HG02943 (cell line): ENCODE results near the gene TM2D1.
A peak's percentile ranks its signal among the peaks of the same experiment; 100 is the strongest.
"Not testable (repeated sequence)": the region's sequence is repeated elsewhere in the genome, so short reads cannot be mapped to it uniquely, and the experiment has no call there.

Experiments used
- ATAC-seq: cut with Tn5 transposase; IDR thresholded peaks from one replicate; pipeline ENCODE4 v1.9.1; 2021; ENCODE audit warnings: mild to moderate bottlenecking, low read depth, moderate library complexity; ENCODE audit not compliant: unreplicated experiment

Gene TM2D1

DNA sequence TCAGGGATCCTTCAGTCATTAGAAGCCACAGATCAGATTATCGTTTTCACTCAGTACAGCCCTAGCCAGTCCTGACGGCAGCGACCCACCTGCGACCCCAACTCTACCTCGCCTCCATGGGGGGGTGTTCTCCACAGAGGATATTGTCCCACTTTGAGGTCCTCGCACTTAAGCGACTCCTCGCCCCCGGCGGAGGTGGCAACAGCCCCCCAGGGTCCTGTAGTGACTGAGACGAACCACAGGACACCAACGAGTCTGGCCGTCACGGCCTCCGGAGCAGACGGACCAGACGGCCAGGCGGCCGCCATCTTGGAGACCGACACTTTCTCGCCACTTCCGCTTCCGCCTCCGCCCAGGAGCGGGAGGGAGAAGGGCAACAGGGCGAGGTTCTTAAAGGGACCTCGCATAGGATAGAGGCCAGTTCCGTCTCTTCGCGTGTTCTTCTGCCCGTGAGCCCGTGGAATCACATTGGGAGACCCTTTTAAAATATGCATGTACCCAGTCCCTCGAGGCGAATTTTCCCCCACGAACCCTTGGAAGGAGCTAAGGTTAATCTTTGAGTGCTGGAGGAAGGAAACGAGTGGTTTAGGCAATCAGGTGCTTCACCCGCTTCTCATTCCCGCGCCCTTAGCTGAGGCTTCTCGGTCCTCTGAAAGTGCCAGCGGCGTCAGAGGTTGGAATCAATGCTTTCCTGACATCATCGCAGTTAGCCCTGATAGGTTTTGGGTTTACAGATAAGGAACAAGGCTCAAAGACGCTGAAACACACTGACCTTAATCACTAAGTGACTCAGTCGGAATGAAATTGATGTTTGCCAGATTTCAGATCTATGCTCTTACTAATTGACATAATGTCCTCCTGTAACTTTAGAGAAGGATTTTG is at the start of gene TM2D1:
TM2D1 (minus strand) TSS at position 329 of the 882 bp plus-strand sequence; CDS start at position 308, 21 bp downstream.
- ATAC-seq, result peak; percentile 98

DNA sequence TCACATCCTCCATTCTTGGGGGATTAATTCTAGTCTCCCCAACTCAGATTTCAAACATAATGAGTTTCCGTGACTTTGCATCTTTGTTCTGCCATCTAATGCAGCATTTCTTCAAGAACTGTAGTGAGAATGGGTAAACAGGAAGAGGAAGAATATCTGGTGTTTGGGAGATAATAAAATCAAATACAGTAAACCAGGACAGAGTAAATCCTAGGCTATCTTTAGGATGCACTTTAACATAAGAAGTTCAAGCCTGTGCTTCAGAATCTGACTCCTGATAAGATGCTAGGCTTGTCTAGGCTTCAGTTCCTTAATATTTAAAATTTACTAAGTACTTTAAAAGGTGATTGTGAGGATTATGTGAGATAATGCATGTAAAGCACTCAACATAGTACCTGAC is 45.2 kb upstream of the TM2D1 start:
- no peak for ATAC-seq

GRCh38 chr1:61757950-61758349 is 33.0 kb upstream of the TM2D1 start:
- ATAC-seq, result no peak

GRCh38 chr1:61756773-61757172 is 31.8 kb upstream of the TM2D1 start:
- no peak for ATAC-seq

DNA sequence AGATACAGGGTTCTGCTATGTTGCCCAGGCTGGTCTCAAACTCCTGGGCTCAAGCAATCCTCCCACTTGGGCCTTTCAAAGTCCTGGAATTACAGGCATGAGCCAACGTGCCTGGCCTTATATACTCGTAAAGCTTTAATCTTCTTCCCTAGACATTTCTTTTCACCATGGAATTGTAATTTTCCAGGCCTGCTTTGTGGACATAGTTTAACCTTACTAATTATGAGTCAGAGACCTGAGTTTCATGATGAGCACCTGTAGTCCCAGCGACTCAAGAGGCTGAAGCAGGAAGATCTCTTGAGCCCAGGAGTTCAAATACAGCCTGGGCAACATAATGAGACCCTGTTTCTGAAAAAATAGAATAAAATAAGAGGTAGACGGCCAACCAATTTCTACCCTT is 29.6 kb upstream of the TM2D1 start:
- no peak for ATAC-seq

- ATAC-seq, result no peak
Measured at GRCh38 chr1:61753998-61754508, 29.1 kb upstream of the TM2D1 start.

DNA sequence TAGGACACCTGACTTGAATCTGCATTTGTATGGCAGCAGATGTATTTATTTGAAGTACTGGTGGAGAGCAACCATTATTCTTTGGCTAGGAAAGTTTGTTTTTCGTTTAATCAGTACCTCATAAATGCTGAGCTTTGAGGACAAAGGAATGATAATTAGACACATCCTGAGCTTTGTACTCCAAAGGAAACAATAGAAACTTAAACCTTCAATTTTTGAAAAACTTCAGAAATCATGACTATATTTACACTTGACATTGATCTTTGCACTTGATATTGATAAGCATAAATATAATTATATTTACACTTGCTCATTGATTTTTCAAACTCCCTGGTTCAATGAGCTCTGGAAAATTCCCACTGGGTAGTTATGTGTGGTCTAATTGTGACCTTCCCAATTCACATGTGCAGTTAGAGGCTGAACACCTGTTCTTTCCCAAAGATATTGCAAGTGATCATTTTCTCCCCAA is 28.0 kb upstream of the TM2D1 start:
- ATAC-seq, result no peak

DNA sequence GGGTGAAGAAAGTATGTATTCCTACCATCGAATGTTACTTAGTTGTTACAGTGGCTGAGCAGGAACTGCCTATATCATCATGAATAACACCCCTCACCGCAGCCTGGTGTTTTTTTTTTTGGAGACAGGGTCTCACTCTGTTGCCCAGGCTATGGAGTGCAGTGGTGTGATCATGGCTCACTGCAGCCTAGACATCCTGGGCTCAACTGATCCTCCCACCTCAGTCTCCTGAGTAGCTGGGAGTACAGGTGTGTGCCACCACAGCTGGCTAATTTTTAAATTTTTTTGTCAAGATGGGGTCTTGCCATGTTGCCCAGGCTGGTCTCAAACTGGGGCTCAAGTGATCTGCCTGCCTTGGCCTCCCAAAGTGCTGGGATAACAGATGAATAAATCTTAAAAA is 24.6 kb upstream of the TM2D1 start:
- ATAC-seq, result no peak

- no peak for ATAC-seq
Measured at GRCh38 chr1:61748566-61748965, 23.6 kb upstream of the TM2D1 start.

- no peak for ATAC-seq
Measured at GRCh38 chr1:61746813-61747212, 21.9 kb upstream of the TM2D1 start.

- ATAC-seq, result no peak
Measured at GRCh38 chr1:61743716-61744580, 19.0 kb upstream of the TM2D1 start.

- no peak for ATAC-seq
Measured at GRCh38 chr1:61743431-61743705, 18.4 kb upstream of the TM2D1 start.

GRCh38 chr1:61742620-61743430 is 17.9 kb upstream of the TM2D1 start:
- ATAC-seq, result peak; percentile 65

DNA sequence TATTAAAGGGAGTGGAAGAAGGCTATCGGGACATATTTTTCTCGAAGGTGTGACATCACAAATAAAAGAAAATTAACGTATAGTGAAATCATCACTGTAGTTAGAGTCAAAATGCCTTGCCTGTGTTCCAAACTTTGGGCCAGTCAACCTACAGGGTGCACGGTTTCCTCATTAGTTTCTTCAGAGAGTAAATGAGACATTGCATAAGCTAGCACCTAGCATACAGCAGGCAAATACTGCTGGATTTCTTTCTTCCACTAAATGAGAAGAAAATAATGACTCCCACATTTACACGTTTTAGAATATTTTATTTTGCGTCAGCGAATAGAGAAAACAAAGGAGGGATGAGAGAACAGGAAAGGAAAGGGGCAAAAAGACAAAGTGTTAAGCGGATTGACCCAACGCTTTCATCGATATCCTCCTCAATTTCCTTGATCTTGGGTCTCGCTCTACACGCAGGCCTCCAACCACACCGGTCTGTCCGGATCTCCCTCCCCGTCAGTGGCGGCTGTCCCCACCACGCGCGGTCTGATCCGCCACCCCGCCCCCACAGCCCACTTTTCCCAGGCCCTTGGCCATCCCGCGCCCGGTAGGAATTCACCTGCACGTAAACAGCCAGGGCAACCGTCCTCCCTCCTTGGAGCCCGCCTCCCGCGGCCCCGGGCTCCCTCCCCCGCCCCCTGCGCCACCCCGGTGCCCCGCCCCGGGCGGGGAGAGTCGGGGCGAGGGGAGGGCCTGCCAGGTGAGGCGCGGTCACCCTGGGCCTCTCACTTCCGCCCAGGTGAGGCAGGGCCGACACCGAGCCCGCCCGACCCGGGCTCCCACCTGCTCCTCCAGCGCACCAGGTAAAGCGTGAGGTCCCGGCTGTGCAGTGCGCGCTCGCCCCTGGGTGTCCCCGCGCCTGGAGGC is 17.0 kb upstream of the TM2D1 start, which contains the start of gene PATJ:
PATJ (plus strand) TSS at position 770 of the 909 bp plus-strand sequence. CDS start 20,413 bp downstream, outside the sequence.
- ATAC-seq, result peak; percentile 77

- no peak for ATAC-seq
Measured at GRCh38 chr1:61740751-61741700, 16.1 kb upstream of the TM2D1 start.

DNA sequence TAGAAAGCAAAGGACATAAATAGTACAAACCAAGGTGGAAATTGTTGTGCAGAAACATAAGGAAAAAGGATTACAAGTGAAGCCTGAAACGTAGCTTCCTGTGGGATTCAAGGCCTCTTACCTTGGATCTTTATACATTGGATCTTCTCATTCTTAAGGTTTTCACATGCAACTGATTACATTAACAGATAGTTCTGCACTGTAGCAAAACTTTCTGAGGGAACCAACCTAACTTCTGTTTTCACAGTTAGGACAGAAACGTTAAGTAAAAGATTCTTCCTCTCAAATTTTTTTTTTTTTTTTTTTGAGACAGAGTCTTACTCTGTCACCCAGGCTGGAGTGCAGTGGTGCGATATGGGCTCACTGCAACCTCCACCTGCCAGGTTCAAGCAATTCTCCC is 7.8 kb upstream of the TM2D1 start:
- ATAC-seq, result no peak

- ATAC-seq, result not testable (repeated sequence)
Measured at GRCh38 chr1:61730679-61731078, 5.7 kb upstream of the TM2D1 start.

GRCh38 chr1:61727544-61727943 is 2.6 kb upstream of the TM2D1 start:
- no peak for ATAC-seq
